ENCODE measurements around the gene SLCO3A1. TPM values are rescaled to one million over a fixed set of nuclear protein-coding genes. Genes with fewer than 3 reads are reported as not detected.
"Not testable (repeated sequence)": the region's sequence is repeated elsewhere in the genome, so short reads cannot be mapped to it uniquely, and the experiment has no call there.

SLCO3A1 gene
- total and polyA plus RNA-seq, 9 donors = 1.7 to 8.6 (median 4.5) TPM

- no peaks in the 10 kb centered on the region for H3K9me3 ChIP-seq (replicated peaks; ENCODE audit: control insufficient read depth, low read depth, low read length)
- WGBS (ENCODE audit: insufficient coverage) = 91% methylated on average over 5 of the region's 7 CpGs
- H3K4me1 ChIP-seq (ENCODE audit: control insufficient read depth, insufficient read depth, low read length) = peaks cover 7% of the 10 kb centered on the region
- H3K27me3 ChIP-seq (ENCODE audit: control insufficient read depth, insufficient read depth, low read length) = no peaks in the 10 kb centered on the region
- no peak overlapping the region for H3K27ac ChIP-seq (ENCODE audit: low read length)
- H3K4me3 ChIP-seq (ENCODE audit: low read length) = no peak overlapping the region
- no peak for DNase-seq
- H3K36me3 ChIP-seq (ENCODE audit: control insufficient read depth, insufficient read depth, low read length) = no peaks in the 10 kb centered on the region
Measured at GRCh38 chr15:91953432-91953831, 99.9 kb downstream of the SLCO3A1 start.

DNA sequence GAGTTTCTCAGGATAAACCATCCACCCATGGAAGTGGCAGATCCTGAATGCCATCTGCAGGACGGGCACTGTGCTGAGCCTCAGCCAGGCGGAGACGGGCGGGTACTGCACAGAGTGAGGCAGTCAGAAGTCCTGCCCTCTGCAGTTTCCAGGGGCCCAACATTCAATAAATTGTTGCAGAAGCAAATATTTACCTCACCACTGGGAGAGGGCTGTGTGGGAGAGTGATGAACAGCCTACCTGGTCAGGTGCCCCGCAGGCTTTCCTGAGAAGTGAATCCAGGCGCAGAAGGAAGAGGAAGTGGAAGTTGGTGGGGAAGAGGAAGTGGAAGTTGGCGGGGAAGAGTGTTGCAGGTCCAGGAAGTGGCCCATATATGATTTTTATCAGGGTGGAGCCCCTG, 100.8 kb downstream of the SLCO3A1 start:
- no peak overlapping the region for H3K27ac ChIP-seq (ENCODE audit: low read length)
- H3K9me3 ChIP-seq (replicated peaks; ENCODE audit: control insufficient read depth, low read depth, low read length) = no peaks in the 10 kb centered on the region
- 75% methylated on average over 7 of the region's 7 CpGs for WGBS (ENCODE audit: insufficient coverage)
- no peaks in the 10 kb centered on the region for H3K36me3 ChIP-seq (ENCODE audit: control insufficient read depth, insufficient read depth, low read length)
- H3K4me1 ChIP-seq (ENCODE audit: control insufficient read depth, insufficient read depth, low read length) = peaks cover 4% of the 10 kb centered on the region
- DNase-seq = no peak
- H3K27me3 ChIP-seq (ENCODE audit: control insufficient read depth, insufficient read depth, low read length) = no peaks in the 10 kb centered on the region
- no peak overlapping the region for H3K4me3 ChIP-seq (ENCODE audit: low read length)

DNA sequence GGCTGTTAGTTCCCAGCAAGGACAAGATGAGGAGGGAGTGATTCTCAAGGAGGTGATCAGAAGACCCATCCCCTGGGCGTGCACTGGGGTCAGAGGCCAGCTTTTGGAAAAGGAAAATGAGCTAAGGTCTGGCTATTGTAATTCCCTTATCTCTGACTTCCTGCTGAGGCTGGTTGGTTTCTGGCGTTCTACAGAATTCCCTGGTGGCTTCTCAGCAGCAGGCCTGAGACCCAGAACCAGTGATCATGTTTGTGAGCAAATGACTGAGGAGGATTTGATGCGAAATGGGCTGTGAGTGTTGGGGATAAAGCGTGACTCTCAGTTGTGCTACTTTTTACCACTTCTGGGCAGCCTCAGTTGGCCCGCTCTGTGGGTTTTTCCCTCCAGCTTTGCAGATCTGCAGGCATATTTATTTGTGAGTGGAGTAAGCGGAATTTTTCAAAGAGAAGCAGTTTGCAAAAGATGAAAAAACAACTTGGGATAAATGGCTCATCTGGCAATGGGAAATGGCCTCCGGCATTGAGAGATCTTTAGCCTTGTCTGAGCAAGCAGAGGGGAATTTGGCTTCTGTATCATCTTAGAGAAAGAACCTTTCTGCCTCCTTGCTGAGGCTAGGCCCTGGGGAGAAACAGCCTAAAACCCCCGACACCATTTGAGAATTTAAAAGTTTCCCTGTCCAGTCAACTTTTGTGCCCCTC, 102.7 kb downstream of the SLCO3A1 start:
- DNase-seq = no peak
- Histone ChIP-seq H3K27ac (ENCODE audit: low read length) (no peak overlapping the region), H3K4me3 (ENCODE audit: low read length) (no peak overlapping the region), H3K27me3 (ENCODE audit: control insufficient read depth, insufficient read depth, low read length) (no peaks in the 10 kb centered on the region), H3K9me3 (replicated peaks; ENCODE audit: control insufficient read depth, low read depth, low read length) (no peaks in the 10 kb centered on the region), H3K4me1 (ENCODE audit: control insufficient read depth, insufficient read depth, low read length) (peaks cover 4% of the 10 kb centered on the region), H3K36me3 (ENCODE audit: control insufficient read depth, insufficient read depth, low read length) (no peaks in the 10 kb centered on the region)
- WGBS (ENCODE audit: insufficient coverage) = 68% methylated on average over 6 of the region's 8 CpGs

- DNase-seq = no peak
- H3K27me3 ChIP-seq (ENCODE audit: control insufficient read depth, insufficient read depth, low read length) = peaks cover 2% of the 10 kb centered on the region
- H3K4me3 ChIP-seq (ENCODE audit: low read length) = no peak overlapping the region
- no peak overlapping the region for H3K27ac ChIP-seq (ENCODE audit: low read length)
- no peaks in the 10 kb centered on the region for H3K9me3 ChIP-seq (replicated peaks; ENCODE audit: control insufficient read depth, low read depth, low read length)
- 88% methylated on average over 2 of the region's 2 CpGs for WGBS (ENCODE audit: insufficient coverage)
- peaks cover 10% of the 10 kb centered on the region for H3K4me1 ChIP-seq (ENCODE audit: control insufficient read depth, insufficient read depth, low read length)
- no peaks in the 10 kb centered on the region for H3K36me3 ChIP-seq (ENCODE audit: control insufficient read depth, insufficient read depth, low read length)
Measured at GRCh38 chr15:91961357-91961756, 107.8 kb downstream of the SLCO3A1 start.

DNA sequence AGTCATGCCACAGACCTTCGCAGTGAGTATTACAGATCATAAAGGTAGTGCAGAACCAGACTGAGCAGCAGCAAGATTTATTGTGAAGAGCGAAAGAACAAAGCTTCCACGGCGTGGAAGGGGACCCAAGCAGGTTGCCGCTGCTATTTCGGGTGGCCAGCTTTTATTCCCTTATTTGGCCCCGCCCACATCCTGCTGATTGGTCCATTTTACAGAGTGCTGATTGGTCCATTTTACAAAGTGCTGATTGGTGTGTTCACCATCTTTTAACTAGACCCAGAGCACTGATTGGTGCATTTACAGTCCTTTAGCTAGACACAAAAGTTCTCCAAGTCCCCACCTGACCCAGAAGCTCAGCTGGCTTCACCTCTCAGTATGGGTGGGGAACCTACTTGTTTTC, 110.2 kb downstream of the SLCO3A1 start:
- not testable (repeated sequence) for H3K27ac ChIP-seq (ENCODE audit: low read length); H3K27me3 ChIP-seq (ENCODE audit: control insufficient read depth, insufficient read depth, low read length); H3K4me3 ChIP-seq (ENCODE audit: low read length); H3K36me3 ChIP-seq (ENCODE audit: control insufficient read depth, insufficient read depth, low read length); H3K9me3 ChIP-seq (replicated peaks; ENCODE audit: control insufficient read depth, low read depth, low read length); DNase-seq
- peaks cover 10% of the 10 kb centered on the region for H3K4me1 ChIP-seq (ENCODE audit: control insufficient read depth, insufficient read depth, low read length)
- WGBS (ENCODE audit: insufficient coverage) = 96% methylated on average over 4 of the region's 7 CpGs

DNA sequence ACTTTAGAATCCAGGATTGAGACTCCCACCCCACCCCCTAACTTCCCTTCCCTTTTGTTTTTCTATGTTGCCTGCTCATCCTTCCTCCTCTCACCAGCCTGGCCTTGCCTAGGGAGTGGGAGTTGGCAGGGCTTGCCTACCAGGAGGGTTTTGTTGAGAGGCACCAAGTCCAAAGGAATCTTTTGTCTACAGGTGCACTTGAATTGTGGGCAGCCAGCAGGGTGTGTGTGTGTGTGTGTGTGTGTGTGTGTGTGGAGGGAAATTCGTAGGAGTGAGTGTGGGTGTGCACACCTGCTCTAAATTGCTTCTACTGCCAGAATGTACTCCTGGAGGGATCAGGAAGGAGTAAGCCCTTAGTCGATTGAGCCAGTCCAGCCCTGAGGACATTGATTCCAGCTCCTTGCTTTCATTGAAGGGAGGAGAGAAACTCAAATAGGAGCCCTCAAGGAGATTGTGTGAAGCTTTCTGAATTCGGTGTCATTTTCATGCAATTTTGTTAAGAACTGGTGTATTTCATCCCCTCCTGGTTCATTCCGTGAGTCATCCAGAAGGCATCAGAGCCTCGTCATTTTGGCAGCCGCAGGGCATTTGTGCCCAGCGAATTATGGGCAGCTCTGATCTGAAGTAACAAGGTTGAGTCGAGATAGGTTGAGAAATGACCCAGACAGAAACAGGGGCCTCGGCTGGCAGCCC, 112.1 kb downstream of the SLCO3A1 start:
- WGBS (ENCODE audit: insufficient coverage) = 66% methylated on average over 6 of the region's 9 CpGs
- no peak overlapping the region for H3K27ac ChIP-seq (ENCODE audit: low read length)
- H3K4me3 ChIP-seq (ENCODE audit: low read length) = no peak overlapping the region
- peaks cover 3% of the 10 kb centered on the region for H3K27me3 ChIP-seq (ENCODE audit: control insufficient read depth, insufficient read depth, low read length)
- H3K4me1 ChIP-seq (ENCODE audit: control insufficient read depth, insufficient read depth, low read length) = peaks cover 20% of the 10 kb centered on the region
- no peaks in the 10 kb centered on the region for H3K9me3 ChIP-seq (replicated peaks; ENCODE audit: control insufficient read depth, low read depth, low read length)
- DNase-seq = no peak
- no peaks in the 10 kb centered on the region for H3K36me3 ChIP-seq (ENCODE audit: control insufficient read depth, insufficient read depth, low read length)

- H3K27me3 ChIP-seq (ENCODE audit: control insufficient read depth, insufficient read depth, low read length) = peaks cover 3% of the 10 kb centered on the region
- no peaks in the 10 kb centered on the region for H3K36me3 ChIP-seq (ENCODE audit: control insufficient read depth, insufficient read depth, low read length)
- peaks cover 20% of the 10 kb centered on the region for H3K4me1 ChIP-seq (ENCODE audit: control insufficient read depth, insufficient read depth, low read length)
- 71% methylated on average over 1 of the region's 6 CpGs for WGBS (ENCODE audit: insufficient coverage)
- no peak overlapping the region for H3K4me3 ChIP-seq (ENCODE audit: low read length)
- H3K9me3 ChIP-seq (replicated peaks; ENCODE audit: control insufficient read depth, low read depth, low read length) = no peaks in the 10 kb centered on the region
- DNase-seq = no peak
- no peak overlapping the region for H3K27ac ChIP-seq (ENCODE audit: low read length)
Measured at GRCh38 chr15:91966194-91966552, 112.7 kb downstream of the SLCO3A1 start.

GRCh38 chr15:91967935-91968606, 114.6 kb downstream of the SLCO3A1 start:
- Histone ChIP-seq H3K27me3 (ENCODE audit: control insufficient read depth, insufficient read depth, low read length) (peaks cover 3% of the 10 kb centered on the region), H3K27ac (ENCODE audit: low read length) (no peak overlapping the region), H3K9me3 (replicated peaks; ENCODE audit: control insufficient read depth, low read depth, low read length) (no peaks in the 10 kb centered on the region), H3K4me3 (ENCODE audit: low read length) (no peak overlapping the region), H3K36me3 (ENCODE audit: control insufficient read depth, insufficient read depth, low read length) (no peaks in the 10 kb centered on the region), H3K4me1 (ENCODE audit: control insufficient read depth, insufficient read depth, low read length) (peaks cover 20% of the 10 kb centered on the region)
- 86% methylated on average over 6 of the region's 8 CpGs for WGBS (ENCODE audit: insufficient coverage)
- DNase-seq = no peak

DNA sequence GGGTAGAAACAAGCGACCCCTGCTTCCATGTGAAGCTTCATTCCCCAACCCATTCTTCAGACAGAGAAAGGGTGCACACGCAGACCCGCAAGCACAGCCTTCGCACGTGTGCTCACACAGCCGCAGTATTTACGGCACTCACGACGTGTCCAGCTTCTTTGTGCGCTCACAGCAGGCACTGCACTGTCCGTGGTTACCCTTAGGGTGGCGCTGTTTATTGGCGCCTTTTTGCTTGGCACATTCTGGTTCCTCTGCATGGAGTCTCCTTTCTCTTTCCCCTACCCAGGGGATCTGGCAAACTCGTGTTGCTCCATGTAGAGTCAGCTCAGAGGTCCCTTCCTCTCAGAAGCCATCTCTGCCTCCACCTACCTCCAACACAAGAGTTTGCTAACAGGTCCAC, 115.1 kb downstream of the SLCO3A1 start:
- H3K27me3 ChIP-seq (ENCODE audit: control insufficient read depth, insufficient read depth, low read length) = peaks cover 3% of the 10 kb centered on the region
- peaks cover 23% of the 10 kb centered on the region for H3K4me1 ChIP-seq (ENCODE audit: control insufficient read depth, insufficient read depth, low read length)
- H3K36me3 ChIP-seq (ENCODE audit: control insufficient read depth, insufficient read depth, low read length) = no peaks in the 10 kb centered on the region
- no peak overlapping the region for H3K4me3 ChIP-seq (ENCODE audit: low read length)
- no peak for DNase-seq
- no peak overlapping the region for H3K27ac ChIP-seq (ENCODE audit: low read length)
- 88% methylated on average over 14 of the region's 14 CpGs for WGBS (ENCODE audit: insufficient coverage)
- no peaks in the 10 kb centered on the region for H3K9me3 ChIP-seq (replicated peaks; ENCODE audit: control insufficient read depth, low read depth, low read length)

- 35% methylated on average over 2 of the region's 7 CpGs for whole genome bisulfite sequencing (ENCODE audit: insufficient coverage)
- H3K36me3 ChIP-seq (ENCODE audit: control insufficient read depth, insufficient read depth, low read length) = no peaks in the 10 kb centered on the region
- H3K27ac ChIP-seq (ENCODE audit: low read length) = peak overlapping the region; percentile 4
- H3K4me3 ChIP-seq (ENCODE audit: low read length) = no peak overlapping the region
- no peaks in the 10 kb centered on the region for H3K9me3 ChIP-seq (replicated peaks; ENCODE audit: control insufficient read depth, low read depth, low read length)
- peaks cover 23% of the 10 kb centered on the region for H3K4me1 ChIP-seq (ENCODE audit: control insufficient read depth, insufficient read depth, low read length)
- H3K27me3 ChIP-seq (ENCODE audit: control insufficient read depth, insufficient read depth, low read length) = peaks cover 3% of the 10 kb centered on the region
- DNase-seq = peak; percentile 82
Measured at GRCh38 chr15:91970142-91970541, 116.6 kb downstream of the SLCO3A1 start.
